T-helper 1 cell treated with Interleukin-12 subunit alpha and Interleukin-12 subunit beta and Interleukin-4 antibody, amounts not matched to agents 30 ng/mL and 1 ng/mL, for 36 hours (primary cell): ENCODE measurements around the gene VIL1. TPM values are rescaled to one million over a fixed set of nuclear protein-coding genes. Genes with fewer than 3 reads are reported as not detected.

Experiments
- intact Hi-C: fragments of 100-400 bp; cut with micrococcal nuclease; formaldehyde crosslinking; loops from one replicate; pipeline ENCODE4 v1.15.1; 2024
- total RNA-seq: library from RNA; stranded (reverse); gene quantifications from 2 replicates; pipeline ENCODE4 v1.2.3, GENCODE V29; 2022

Gene VIL1
- total RNA-seq, 1 donor from 2014 or later = not detected

- intact Hi-C loops = loop anchor here (5.0 kb wide), 1 partner anchor 328 kb away; no protein-coding TSS in a partner anchor
Measured at GRCh38 chr2:218404351-218405085, 14.4 kb upstream of the VIL1 start.

GRCh38 chr2:218405086-218405745 is 13.7 kb upstream of the VIL1 start:
- intact Hi-C loops = loop anchor here (5.0 kb wide), 1 partner anchor 327 kb away; no protein-coding TSS in a partner anchor

DNA sequence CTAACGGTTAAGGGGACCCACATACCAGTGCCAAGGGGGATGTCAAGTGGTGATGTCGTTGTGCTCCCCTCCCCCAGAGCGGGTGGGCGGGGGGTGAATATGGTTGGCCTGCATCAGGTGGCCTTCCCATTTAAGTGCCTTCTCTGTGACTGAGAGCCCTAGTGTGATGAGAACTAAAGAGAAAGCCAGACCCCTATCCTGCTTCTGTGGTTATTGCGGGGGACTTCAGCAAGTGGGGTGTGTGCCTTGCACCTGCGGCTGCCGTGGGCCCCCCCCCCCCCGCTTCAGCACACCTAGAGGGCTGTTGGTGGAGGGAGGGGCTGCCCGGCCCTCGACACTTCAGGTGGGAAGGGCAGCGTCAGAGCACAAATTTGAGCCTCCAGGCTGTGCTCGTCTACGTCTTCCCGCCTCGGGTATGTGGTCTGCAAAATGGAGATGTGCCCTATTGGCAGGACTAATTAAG is 13.1 kb upstream of the VIL1 start:
- intact Hi-C loops = loop anchor here (1.0 to 5.0 kb wide), 14 partner anchors 9 to 1147 kb away; partner anchors contain the start of genes AAMP, BCS1L, CNOT9 and GMPPA

DNA sequence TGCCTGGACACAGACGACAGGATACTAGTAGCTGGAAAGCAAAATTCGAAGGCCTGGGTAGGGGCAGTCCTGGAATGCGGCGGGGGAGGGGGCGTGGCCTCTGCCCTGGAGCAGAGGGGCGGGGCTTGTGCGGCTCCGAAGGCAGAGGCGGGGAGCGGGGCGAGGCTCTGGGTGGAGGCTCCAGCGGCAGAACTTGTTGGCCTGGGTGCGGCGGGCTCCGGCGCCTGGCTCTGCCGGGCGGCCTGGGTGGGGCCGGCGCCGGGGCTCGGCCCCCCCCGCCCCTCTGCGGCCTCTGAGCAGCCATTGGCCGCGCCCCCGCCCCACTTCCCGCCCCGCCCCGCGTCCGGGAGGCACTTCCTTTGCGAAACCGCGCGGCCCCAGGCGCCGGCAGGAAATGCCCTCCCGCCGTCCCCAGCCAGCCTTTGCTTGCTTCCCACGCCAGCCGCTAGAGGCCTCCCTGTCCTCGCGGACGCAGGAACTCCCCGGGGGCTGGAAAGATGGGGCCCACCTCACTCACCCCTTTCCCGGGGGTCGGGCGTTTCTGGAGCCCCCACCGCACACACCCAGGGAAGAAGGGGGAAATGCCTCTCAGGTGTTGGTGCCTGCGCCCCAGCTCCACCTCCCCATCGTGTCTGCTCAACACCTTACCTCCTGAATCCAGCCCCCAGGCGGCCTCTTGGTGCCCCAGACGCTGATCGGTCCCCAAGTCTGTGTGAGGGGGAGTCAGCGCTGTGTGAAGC is 12.5 kb upstream of the VIL1 start:
- intact Hi-C loops = loop anchor here (1.0 to 5.0 kb wide), 14 partner anchors 10 to 1146 kb away; partner anchors contain the start of genes AAMP, BCS1L, CNOT9 and GMPPA

GRCh38 chr2:218406949-218407618 is 11.8 kb upstream of the VIL1 start:
- intact Hi-C loops = loop anchor here (1.0 to 5.0 kb wide), 14 partner anchors 11 to 1145 kb away; partner anchors contain the start of genes AAMP, BCS1L, CNOT9 and GMPPA

- intact Hi-C loops = loop anchor here (2.0 to 5.0 kb wide), 4 partner anchors 107 to 439 kb away; no protein-coding TSS in a partner anchor
Measured at GRCh38 chr2:218407717-218408116, 11.2 kb upstream of the VIL1 start.

- intact Hi-C loops = no loop called here
Measured at GRCh38 chr2:218418321-218418716, 604 bp upstream of the VIL1 start.

- intact Hi-C loops = no loop called here
Measured at GRCh38 chr2:218419630-218420216, 800 bp downstream of the VIL1 start.

GRCh38 chr2:218421027-218421426 is 2.1 kb downstream of the VIL1 start:
- intact Hi-C loops = no loop called here

DNA sequence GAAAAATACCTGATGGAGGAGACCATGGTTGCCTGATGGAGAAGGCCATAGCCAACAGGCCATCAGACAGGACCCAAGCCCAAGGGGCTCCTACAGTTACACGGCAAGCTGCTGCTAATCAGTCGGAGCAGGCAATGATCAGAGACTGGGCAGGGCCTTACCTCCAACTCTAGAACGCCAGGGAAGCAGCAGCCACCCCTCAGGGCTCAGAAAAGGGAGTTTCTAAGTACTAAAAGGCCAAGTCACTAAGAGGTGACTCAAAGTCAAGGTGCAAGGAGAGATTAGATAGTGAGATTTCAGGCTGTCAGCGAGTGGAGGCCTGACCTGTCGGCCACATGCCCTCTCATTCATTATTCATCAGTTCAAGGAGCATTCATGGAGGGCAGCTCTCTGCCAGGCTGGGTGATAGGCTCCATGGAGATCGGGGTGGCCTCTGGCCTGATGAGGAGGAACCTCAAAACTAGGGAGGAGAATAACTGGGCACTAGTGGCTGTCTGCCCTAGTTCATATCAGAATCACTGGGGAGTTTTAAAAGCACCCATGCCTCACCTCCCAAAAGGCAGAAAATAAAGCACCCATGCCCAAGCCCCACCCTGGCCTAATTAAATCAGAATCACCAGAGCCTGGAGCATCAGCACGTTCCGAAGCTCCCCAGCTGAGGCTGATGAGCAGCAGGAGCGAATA is 3.6 kb downstream of the VIL1 start:
- intact Hi-C loops = no loop called here

DNA sequence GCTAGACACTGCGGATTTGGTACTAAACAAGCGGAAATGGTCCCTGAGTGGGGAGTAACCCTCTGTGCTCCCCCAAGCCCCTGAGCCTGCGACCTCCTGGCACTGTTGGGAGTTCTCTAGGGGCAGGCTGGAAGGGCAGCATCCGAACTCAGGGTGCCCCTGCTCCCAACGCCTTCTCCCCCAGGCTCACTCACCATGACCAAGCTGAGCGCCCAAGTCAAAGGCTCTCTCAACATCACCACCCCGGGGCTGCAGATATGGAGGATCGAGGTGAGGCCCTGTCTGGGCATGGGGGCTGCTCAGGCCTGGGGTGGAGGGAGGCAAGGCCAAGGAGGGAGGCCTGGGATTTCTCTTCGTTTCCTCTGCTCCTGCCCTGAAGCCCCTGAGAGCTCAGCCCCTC is 4.7 kb downstream of the VIL1 start:
- intact Hi-C loops = no loop called here

DNA sequence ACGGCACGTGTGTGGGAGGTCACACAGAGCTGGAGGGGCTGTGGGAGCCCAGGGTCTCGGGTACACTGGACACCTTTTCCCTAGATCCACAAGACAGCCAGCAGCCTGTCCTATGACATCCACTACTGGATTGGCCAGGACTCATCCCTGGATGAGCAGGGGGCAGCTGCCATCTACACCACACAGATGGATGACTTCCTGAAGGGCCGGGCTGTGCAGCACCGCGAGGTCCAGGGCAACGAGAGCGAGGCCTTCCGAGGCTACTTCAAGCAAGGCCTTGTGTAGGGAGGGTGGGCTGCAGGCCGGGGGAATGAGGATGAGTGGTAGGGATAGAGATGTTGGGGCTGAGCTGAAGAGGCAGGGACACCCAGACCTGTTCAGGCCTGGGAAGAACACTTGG is 6.6 kb downstream of the VIL1 start:
- intact Hi-C loops = no loop called here

DNA sequence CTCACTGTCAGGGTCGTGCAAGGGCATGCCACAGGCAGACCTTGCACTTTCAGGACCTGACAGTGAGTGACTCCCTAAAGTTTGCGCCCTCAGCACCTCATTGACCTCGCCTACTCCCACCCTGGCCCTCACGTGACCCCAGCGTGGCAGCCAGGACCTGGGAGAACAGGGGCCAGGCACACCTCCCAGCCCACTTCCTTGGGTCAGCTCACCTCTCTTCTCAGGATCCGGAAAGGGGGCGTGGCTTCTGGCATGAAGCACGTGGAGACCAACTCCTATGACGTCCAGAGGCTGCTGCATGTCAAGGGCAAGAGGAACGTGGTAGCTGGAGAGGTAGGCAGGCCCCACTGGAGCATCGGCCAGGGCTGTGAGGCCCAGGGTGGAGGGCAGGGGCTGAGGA is 8.8 kb downstream of the VIL1 start:
- intact Hi-C loops = no loop called here

DNA sequence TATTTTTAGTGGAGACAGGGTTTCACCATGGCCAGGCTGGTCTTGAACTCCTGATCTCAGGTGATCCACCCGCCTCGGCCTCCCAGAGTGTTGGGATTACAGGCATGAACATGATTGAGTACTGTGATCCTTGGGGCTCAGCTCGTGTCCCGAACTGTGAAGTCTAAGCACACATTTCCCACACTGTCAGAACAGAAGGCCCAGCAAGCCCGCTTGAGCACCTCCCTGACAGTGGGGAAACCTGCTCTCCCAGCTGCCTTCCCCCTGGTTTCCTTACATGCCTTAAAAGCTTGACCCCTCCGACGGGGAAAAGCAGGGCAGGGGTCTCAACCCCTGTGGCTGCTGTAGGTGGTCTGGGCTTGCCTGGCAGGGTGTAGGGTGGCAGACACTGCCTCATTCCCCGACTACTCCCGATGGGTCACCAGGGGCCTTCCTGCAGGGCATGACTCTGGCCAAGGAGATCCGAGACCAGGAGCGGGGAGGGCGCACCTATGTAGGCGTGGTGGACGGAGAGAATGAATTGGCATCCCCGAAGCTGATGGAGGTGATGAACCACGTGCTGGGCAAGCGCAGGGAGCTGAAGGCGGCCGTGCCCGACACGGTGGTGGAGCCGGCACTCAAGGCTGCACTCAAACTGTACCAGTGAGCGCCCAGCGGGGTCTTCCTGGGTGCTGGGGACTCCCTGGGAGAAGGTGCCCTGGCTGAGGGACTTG is 10.1 kb downstream of the VIL1 start:
- intact Hi-C loops = no loop called here

- intact Hi-C loops = no loop called here
Measured at GRCh38 chr2:218429911-218430692, 11.2 kb downstream of the VIL1 start.

GRCh38 chr2:218430721-218431120 is 11.8 kb downstream of the VIL1 start:
- intact Hi-C loops = no loop called here

DNA sequence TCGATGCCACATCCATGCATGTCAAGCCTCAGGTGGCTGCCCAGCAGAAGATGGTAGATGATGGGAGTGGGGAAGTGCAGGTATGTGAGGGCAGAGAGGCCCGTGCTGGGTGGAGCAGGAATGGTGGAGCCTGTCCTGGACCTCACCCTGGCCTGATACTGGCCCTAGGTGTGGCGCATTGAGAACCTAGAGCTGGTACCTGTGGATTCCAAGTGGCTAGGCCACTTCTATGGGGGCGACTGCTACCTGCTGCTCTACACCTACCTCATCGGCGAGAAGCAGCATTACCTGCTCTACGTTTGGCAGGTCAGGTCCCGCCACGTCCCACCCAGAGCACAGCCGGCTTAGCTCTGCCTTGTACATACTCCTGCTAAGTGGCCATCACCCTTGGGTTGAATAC is 13.0 kb downstream of the VIL1 start:
- intact Hi-C loops = no loop called here

- intact Hi-C loops = no loop called here
Measured at GRCh38 chr2:218432676-218433365, 13.9 kb downstream of the VIL1 start.
